GM15510 (cell line): Measurements from ENCODE around the gene TNPO3.

Source experiments
- POLR2A ChIP-seq: IDR thresholded peaks from 3 replicates; pipeline ENCODE4 v1.6.1; 2011; ENCODE audit warnings: borderline replicate concordance; ENCODE audit not compliant: insufficient read length; ENCODE audit errors: extremely low read depth

Gene TNPO3

GRCh38 chr7:128918016-128918665, 136.8 kb downstream of the TNPO3 start:
- no peak for TF ChIP-seq POLR2A

DNA sequence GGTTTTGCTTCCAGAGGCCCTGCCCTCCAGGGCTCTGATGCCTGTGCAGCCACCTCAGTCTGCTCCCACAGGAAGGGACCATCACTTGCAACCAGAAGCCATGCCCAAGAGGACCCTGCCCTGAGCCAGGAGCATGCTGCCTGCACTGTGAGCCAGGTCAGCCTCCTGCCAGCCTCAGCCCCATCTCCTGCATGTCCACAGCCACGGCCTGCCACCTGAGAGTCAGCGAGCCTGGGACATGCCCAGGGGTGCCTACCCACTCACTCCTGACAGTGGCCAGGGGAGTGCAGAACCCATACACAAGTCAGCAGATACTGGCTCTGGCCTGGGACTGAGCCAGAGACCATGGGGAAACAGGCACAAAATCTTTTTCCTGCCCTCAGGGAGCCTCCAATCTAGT, 137.8 kb downstream of the TNPO3 start:
- TF ChIP-seq POLR2A = no peak

- no peak for TF ChIP-seq POLR2A
Observed at GRCh38 chr7:128916643-128916915, 138.3 kb downstream of the TNPO3 start.

GRCh38 chr7:128915841-128916642, 138.9 kb downstream of the TNPO3 start:
- no peak for TF ChIP-seq POLR2A

- TF ChIP-seq POLR2A = no peak
Observed at GRCh38 chr7:128915271-128915819, 139.6 kb downstream of the TNPO3 start.

- no peak for TF ChIP-seq POLR2A
Observed at GRCh38 chr7:128914566-128915151, 140.3 kb downstream of the TNPO3 start.

DNA sequence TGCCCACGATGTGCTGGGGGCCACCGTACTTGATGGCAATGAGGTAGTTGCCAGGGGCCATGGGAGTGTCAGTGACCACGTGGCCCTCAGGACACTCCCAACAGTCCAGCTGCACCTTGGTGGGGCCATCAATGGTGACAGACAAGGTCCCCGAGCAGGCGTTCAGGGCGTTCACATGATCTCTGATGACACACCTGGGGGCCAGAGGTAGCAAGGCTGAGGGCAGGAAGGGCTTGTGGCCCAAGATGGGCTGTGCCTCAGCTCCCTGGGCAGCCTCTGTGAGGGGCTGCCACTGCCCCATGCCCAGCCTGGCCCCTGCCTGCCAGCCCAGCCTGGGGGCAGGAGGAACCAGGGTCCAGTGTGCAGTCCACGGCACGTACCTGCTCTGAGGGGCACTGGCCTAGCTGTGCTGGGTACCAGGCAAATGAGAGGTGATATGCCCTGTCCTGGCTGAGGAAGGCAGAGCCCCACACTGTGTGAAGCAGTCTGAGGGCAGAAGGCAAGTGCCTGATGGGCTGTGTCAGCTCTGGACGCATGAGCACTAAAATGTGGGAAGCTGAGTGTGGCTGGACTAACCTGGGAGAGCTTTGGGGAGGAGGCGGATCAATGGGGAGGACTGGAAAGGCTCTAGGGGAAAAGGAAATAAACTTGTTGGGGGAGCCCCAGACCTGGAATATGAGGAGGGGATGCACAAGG, 140.9 kb downstream of the TNPO3 start:
- TF ChIP-seq POLR2A = no peak

- no peak for TF ChIP-seq POLR2A
Observed at GRCh38 chr7:128912281-128912680, 142.6 kb downstream of the TNPO3 start.

DNA sequence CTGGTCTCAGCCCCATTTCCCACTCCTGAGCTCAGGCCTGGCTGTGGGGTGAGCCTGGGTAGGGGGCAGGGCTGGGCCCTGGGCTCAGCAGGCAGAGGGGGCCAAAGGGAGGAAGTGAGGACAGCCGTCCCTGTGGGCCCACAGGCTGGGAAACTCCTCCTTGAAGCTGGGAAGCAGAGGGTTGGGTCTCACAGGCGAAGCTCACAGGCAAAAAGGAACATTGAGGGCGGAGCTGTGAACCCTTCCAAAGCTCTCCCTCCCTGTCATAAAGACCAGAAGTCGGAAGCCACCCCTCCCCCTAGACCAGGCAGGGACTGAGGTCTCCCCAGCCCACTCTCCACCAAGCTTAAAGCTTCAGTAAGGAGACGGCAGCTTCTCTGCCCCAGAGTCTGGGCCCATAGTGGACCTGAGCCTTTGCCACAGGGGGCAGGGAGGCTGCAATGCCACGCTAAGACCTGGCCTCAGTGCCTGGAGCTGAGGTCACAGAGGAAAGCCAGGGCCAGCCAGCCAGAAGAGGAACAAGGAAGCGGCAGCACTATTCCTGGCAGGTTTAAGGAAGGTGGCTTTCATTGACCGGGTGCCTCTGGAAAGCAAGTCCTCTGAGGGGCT, 143.4 kb downstream of the TNPO3 start:
- no peak for TF ChIP-seq POLR2A

DNA sequence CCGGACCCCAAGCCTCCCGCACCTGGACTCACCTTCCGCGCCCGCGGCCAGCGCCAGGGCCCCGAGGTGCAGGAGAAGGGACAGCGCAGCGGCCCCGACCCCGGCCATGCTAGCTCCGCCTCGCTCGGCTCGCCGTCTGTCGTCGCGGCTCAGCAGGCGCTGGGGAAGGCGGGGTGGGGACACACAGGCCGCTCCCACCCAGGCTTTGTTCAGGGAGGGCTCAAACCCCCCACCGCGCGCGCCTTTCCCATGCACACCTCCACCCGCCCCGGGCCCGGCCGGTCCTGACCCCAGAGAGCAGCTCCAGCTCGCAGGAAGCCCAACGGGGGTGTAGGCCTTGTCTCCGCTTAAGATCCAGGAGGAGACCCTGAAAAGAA, 144.4 kb downstream of the TNPO3 start, which contains the start of gene KCP:
Gene KCP (minus strand): TSS at position 141 of the 377 bp plus-strand sequence. CDS start 33 bp downstream, at position 108.
- no peak for TF ChIP-seq POLR2A

DNA sequence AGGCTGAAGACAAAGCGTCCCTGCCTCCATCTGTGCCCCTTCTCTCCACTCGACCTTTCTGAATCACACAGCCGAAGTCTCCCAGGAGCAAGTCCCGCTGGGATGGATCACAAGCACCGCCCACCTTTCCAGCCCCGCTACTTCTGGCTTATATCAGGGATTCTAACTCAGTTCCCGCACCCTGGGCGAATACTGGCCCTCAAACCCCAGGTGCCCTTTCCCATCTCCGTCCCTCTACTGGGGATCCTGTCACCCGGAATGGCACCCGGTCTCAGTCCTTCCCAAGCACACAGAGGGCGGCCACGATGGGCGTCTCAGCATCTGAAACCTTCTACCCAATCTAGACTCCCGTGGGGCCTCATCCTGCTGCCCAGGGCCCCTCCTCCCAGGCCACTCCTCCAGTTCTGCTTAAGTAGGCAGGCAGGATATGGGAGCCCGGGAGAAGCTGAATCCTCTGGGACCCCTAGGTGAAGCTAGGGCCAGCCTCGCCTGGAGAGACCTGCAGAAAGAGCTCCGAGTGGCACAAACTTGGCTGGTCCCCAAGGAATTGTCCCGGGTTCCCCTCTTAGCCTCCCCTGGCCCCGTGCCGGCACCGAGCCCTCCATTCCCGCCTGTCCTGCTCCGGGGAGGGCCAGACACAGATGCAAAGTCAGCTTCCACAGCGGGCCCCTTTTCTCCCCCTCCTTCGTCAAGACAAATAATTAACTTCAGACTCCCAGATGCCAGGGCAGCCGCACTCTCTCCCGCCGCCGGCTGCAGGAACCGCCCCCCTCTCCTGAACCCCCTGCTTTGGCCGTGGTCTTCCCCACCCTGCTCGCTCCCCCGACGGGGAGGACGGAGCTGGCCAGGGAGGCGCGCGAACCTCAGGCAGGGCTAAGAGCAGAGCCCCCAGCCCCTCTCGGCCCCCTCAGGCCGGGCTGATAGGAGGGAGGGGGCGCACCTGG, 145.0 kb downstream of the TNPO3 start:
- TF ChIP-seq POLR2A = no peak

GRCh38 chr7:128908750-128909624, 145.9 kb downstream of the TNPO3 start:
- TF ChIP-seq POLR2A = no peak

DNA sequence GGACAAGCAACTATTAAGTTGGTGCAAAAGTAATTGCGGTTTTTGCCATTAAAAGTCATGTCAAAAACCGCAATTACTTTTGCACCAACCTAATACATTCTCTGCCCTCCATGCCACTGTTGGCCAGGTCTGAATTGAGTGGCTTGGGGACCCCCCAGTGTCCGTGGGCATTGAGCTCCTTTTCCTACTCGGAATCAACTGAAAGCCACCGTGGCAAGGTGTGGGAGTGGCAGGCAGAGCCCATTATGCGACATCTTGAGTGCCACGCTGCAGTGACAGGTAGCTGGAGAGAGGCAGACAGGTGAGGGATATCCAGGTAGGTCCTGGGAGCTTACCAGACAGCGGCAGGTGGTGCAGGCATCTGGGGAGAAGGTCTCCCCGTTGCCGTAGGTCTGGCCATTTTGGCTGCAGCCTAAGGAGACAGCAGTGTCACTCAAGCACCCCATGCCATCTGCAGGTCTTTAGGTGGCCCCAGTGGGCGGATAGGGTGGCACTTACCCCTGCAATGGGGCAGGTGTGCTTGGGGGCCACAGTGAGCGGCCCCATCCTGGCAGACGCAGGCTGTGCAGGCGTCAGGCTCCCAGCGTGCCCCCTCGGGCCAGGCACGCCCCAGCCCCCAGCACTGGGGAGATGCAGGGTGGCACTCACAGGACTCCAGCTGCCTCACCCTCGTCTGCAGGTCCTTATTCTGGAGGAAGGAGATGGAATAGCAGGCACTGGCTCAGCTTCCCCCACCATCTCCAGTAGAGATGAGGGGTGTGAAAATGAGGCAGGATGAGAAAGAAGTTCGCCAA, 147.9 kb downstream of the TNPO3 start:
- no peak for TF ChIP-seq POLR2A
